ENCODE results near the gene HACE1.
A peak's percentile ranks its signal among the peaks of the same experiment; 100 is the strongest.
"Not testable (repeated sequence)": the region's sequence is repeated elsewhere in the genome, so short reads cannot be mapped to it uniquely, and the experiment has no call there.

Gene HACE1

GRCh38 chr6:104859225-104860146 lies at the start of gene HACE1:
HACE1 (minus strand) TSS chr6:104859919; CDS start chr6:104859642, 277 bp downstream.
- Histone ChIP-seq H3K36me3 (ENCODE audit: control insufficient read depth in 2 of 2, insufficient read depth in 2 of 2, low read length in 2 of 2) (no peaks in the 10 kb centered on the region), H3K27me3 (ENCODE audit: control insufficient read depth in 1 of 2, insufficient read depth in 2 of 2, low read length in 2 of 2) (peaks cover 0 to 2% of the 10 kb centered on the region in 2 donors), H3K9ac (ENCODE audit: low read length in 2 of 2) (peak within 1 kb of the TSS; percentile 77 to 87), H3K4me3 (ENCODE audit: low read length in 2 of 2) (peak within 1 kb of the TSS; percentile 84 to 87), H3K27ac (ENCODE audit: low read length) (no peak within 1 kb of the TSS), H3K4me1 (ENCODE audit: control insufficient read depth, insufficient read depth, low read length) (no peaks in the 10 kb centered on the region), H3K9me3 (ENCODE audit: control insufficient read depth in 2 of 2, low read length in 2 of 2) (no peaks in the 10 kb centered on the region)

GRCh38 chr6:104908888-104909525 lies 49.3 kb upstream of the HACE1 start:
- H3K36me3 ChIP-seq (ENCODE audit: control insufficient read depth in 2 of 2, insufficient read depth in 2 of 2, low read length in 2 of 2): no peaks in the 10 kb centered on the region
- peaks cover 0 to 2% of the 10 kb centered on the region in 2 donors for H3K9me3 ChIP-seq (ENCODE audit: control insufficient read depth in 2 of 2, low read length in 2 of 2)
- H3K27ac ChIP-seq (ENCODE audit: low read length): no peak overlapping the region
- no peaks in the 10 kb centered on the region for H3K27me3 ChIP-seq (ENCODE audit: control insufficient read depth in 1 of 2, insufficient read depth in 2 of 2, low read length in 2 of 2)
- H3K4me1 ChIP-seq (ENCODE audit: control insufficient read depth, insufficient read depth, low read length): no peaks in the 10 kb centered on the region
- H3K4me3 ChIP-seq (ENCODE audit: low read length in 2 of 2): no peak overlapping the region
- no peak overlapping the region for H3K9ac ChIP-seq (ENCODE audit: low read length in 2 of 2)

GRCh38 chr6:104908031-104908887 lies 48.5 kb upstream of the HACE1 start:
- Histone ChIP-seq H3K9me3 (ENCODE audit: control insufficient read depth in 2 of 2, low read length in 2 of 2) (peaks cover 0 to 4% of the 10 kb centered on the region in 2 donors), H3K36me3 (ENCODE audit: control insufficient read depth in 2 of 2, insufficient read depth in 2 of 2, low read length in 2 of 2) (no peaks in the 10 kb centered on the region), H3K4me1 (ENCODE audit: control insufficient read depth, insufficient read depth, low read length) (no peaks in the 10 kb centered on the region), H3K27me3 (ENCODE audit: control insufficient read depth in 1 of 2, insufficient read depth in 2 of 2, low read length in 2 of 2) (no peaks in the 10 kb centered on the region), H3K27ac (ENCODE audit: low read length) (no peak overlapping the region), H3K9ac (ENCODE audit: low read length in 2 of 2) (no peak overlapping the region), H3K4me3 (ENCODE audit: low read length in 2 of 2) (no peak overlapping the region)

GRCh38 chr6:104898893-104899292 lies 39.2 kb upstream of the HACE1 start:
- not testable (repeated sequence) for H3K9ac ChIP-seq (ENCODE audit: low read length in 2 of 2); H3K4me1 ChIP-seq (ENCODE audit: control insufficient read depth, insufficient read depth, low read length); H3K27ac ChIP-seq (ENCODE audit: low read length); H3K36me3 ChIP-seq (ENCODE audit: control insufficient read depth in 2 of 2, insufficient read depth in 2 of 2, low read length in 2 of 2); H3K9me3 ChIP-seq (ENCODE audit: control insufficient read depth in 2 of 2, low read length in 2 of 2); H3K4me3 ChIP-seq (ENCODE audit: low read length in 2 of 2); H3K27me3 ChIP-seq (ENCODE audit: control insufficient read depth in 1 of 2, insufficient read depth in 2 of 2, low read length in 2 of 2)

- H3K4me1 ChIP-seq (ENCODE audit: control insufficient read depth, insufficient read depth, low read length): no peaks in the 10 kb centered on the region
- no peak overlapping the region for H3K4me3 ChIP-seq (ENCODE audit: low read length in 2 of 2)
- no peaks in the 10 kb centered on the region for H3K9me3 ChIP-seq (ENCODE audit: control insufficient read depth in 2 of 2, low read length in 2 of 2)
- no peak overlapping the region for H3K27ac ChIP-seq (ENCODE audit: low read length)
- no peaks in the 10 kb centered on the region for H3K27me3 ChIP-seq (ENCODE audit: control insufficient read depth in 1 of 2, insufficient read depth in 2 of 2, low read length in 2 of 2)
- no peaks in the 10 kb centered on the region for H3K36me3 ChIP-seq (ENCODE audit: control insufficient read depth in 2 of 2, insufficient read depth in 2 of 2, low read length in 2 of 2)
- no peak overlapping the region for H3K9ac ChIP-seq (ENCODE audit: low read length in 2 of 2)
These were observed 37.2 kb upstream of the HACE1 start for GRCh38 chr6:104896914-104897313.

- Histone ChIP-seq H3K4me1 (ENCODE audit: control insufficient read depth, insufficient read depth, low read length) (no peaks in the 10 kb centered on the region), H3K27ac (ENCODE audit: low read length) (no peak overlapping the region), H3K36me3 (ENCODE audit: control insufficient read depth in 2 of 2, insufficient read depth in 2 of 2, low read length in 2 of 2) (no peaks in the 10 kb centered on the region), H3K4me3 (ENCODE audit: low read length in 2 of 2) (no peak overlapping the region), H3K9ac (ENCODE audit: low read length in 2 of 2) (no peak overlapping the region), H3K27me3 (ENCODE audit: control insufficient read depth in 1 of 2, insufficient read depth in 2 of 2, low read length in 2 of 2) (peaks cover 0 to 6% of the 10 kb centered on the region in 2 donors), H3K9me3 (ENCODE audit: control insufficient read depth in 2 of 2, low read length in 2 of 2) (peaks cover 0 to 4% of the 10 kb centered on the region in 2 donors)
These were observed 28.3 kb upstream of the HACE1 start for GRCh38 chr6:104888066-104888465.

GRCh38 chr6:104887350-104887749 lies 27.6 kb upstream of the HACE1 start:
- H3K27ac ChIP-seq (ENCODE audit: low read length): no peak overlapping the region
- no peak overlapping the region for H3K9ac ChIP-seq (ENCODE audit: low read length in 2 of 2)
- H3K4me3 ChIP-seq (ENCODE audit: low read length in 2 of 2): no peak overlapping the region
- peaks cover 0 to 4% of the 10 kb centered on the region in 2 donors for H3K9me3 ChIP-seq (ENCODE audit: control insufficient read depth in 2 of 2, low read length in 2 of 2)
- no peaks in the 10 kb centered on the region for H3K36me3 ChIP-seq (ENCODE audit: control insufficient read depth in 2 of 2, insufficient read depth in 2 of 2, low read length in 2 of 2)
- no peaks in the 10 kb centered on the region for H3K4me1 ChIP-seq (ENCODE audit: control insufficient read depth, insufficient read depth, low read length)
- peaks cover 0 to 6% of the 10 kb centered on the region in 2 donors for H3K27me3 ChIP-seq (ENCODE audit: control insufficient read depth in 1 of 2, insufficient read depth in 2 of 2, low read length in 2 of 2)

GRCh38 chr6:104885518-104886043 lies 25.9 kb upstream of the HACE1 start:
- H3K9ac ChIP-seq (ENCODE audit: low read length in 2 of 2): no peak overlapping the region
- H3K4me3 ChIP-seq (ENCODE audit: low read length in 2 of 2): no peak overlapping the region
- H3K4me1 ChIP-seq (ENCODE audit: control insufficient read depth, insufficient read depth, low read length): no peaks in the 10 kb centered on the region
- no peak overlapping the region for H3K27ac ChIP-seq (ENCODE audit: low read length)
- H3K36me3 ChIP-seq (ENCODE audit: control insufficient read depth in 2 of 2, insufficient read depth in 2 of 2, low read length in 2 of 2): no peaks in the 10 kb centered on the region
- H3K27me3 ChIP-seq (ENCODE audit: control insufficient read depth in 1 of 2, insufficient read depth in 2 of 2, low read length in 2 of 2): peaks cover 0 to 6% of the 10 kb centered on the region in 2 donors
- H3K9me3 ChIP-seq (ENCODE audit: control insufficient read depth in 2 of 2, low read length in 2 of 2): peaks cover 0 to 4% of the 10 kb centered on the region in 2 donors

- H3K4me1 ChIP-seq (ENCODE audit: control insufficient read depth, insufficient read depth, low read length): no peaks in the 10 kb centered on the region
- no peak overlapping the region for H3K9ac ChIP-seq (ENCODE audit: low read length in 2 of 2)
- no peak overlapping the region for H3K27ac ChIP-seq (ENCODE audit: low read length)
- no peaks in the 10 kb centered on the region for H3K36me3 ChIP-seq (ENCODE audit: control insufficient read depth in 2 of 2, insufficient read depth in 2 of 2, low read length in 2 of 2)
- no peak overlapping the region for H3K4me3 ChIP-seq (ENCODE audit: low read length in 2 of 2)
- peaks cover 0 to 6% of the 10 kb centered on the region in 2 donors for H3K27me3 ChIP-seq (ENCODE audit: control insufficient read depth in 1 of 2, insufficient read depth in 2 of 2, low read length in 2 of 2)
- peaks cover 0 to 4% of the 10 kb centered on the region in 2 donors for H3K9me3 ChIP-seq (ENCODE audit: control insufficient read depth in 2 of 2, low read length in 2 of 2)
These were observed 25.3 kb upstream of the HACE1 start for GRCh38 chr6:104884867-104885517.

Measured in stomach smooth muscle (tissue), 2 donors.